BJ (cell line): ENCODE results near the gene SNX33. TPM values are rescaled to one million over a fixed set of nuclear protein-coding genes. Genes with fewer than 3 reads are reported as not detected.
A peak's percentile ranks its signal among the peaks of the same experiment; 100 is the strongest.

Source experiments
- CTCF ChIA-PET: fragments of 350-600 bp; formaldehyde crosslinking; extraction: SDS; loops from one replicate; lab custom pipeline; 2021; ENCODE audit warnings: antibody characterized with exemption, inconsistent platforms; lab: Yijun Ruan, JAX
- POLR2A ChIA-PET: fragments of 300-600 bp; sonication (Branson Sonifier 250); formaldehyde crosslinking; extraction: SDS; loops from one replicate; lab custom pipeline; 2021; ENCODE audit warnings: antibody characterized with exemption; lab: Charles Lee
- DNase-seq: peaks from one replicate; pipeline ENCODE4 v3.0.0-alpha.2; 2011; ENCODE audit warnings: low read depth
- H3K27me3 ChIP-seq: 2 replicates; pipeline ENCODE4 v1.6.0; 2011; ENCODE audit warnings: low read length; ENCODE audit not compliant: control insufficient read depth, insufficient read depth
- H3K36me3 ChIP-seq: 2 replicates; pipeline ENCODE4 v1.5.1; 2011; ENCODE audit warnings: low read length; ENCODE audit not compliant: control insufficient read depth, insufficient read depth
- H3K4me3 ChIP-seq: 2 replicates; pipeline ENCODE4 v1.5.1; 2011; ENCODE audit warnings: low read depth, mild to moderate bottlenecking, control low read depth, low read length
- CTCF ChIP-seq: IDR thresholded peaks from 2 replicates; pipeline ENCODE4 v1.5.1; 2011; ENCODE audit warnings: low read depth, mild to moderate bottlenecking, control low read depth, inconsistent platforms, low read length, moderate library complexity; ENCODE audit not compliant: insufficient read depth
- polyA plus RNA-seq: library from polyadenylated mRNA; depleted of rRNA; stranded (reverse); fragments of >200 nt; gene quantifications from 2 replicates; pipeline ENCODE4 v1.2.3, GENCODE V29; 2011

SNX33 gene
- polyA plus RNA-seq, 1 experiment = 23.5 TPM

DNA sequence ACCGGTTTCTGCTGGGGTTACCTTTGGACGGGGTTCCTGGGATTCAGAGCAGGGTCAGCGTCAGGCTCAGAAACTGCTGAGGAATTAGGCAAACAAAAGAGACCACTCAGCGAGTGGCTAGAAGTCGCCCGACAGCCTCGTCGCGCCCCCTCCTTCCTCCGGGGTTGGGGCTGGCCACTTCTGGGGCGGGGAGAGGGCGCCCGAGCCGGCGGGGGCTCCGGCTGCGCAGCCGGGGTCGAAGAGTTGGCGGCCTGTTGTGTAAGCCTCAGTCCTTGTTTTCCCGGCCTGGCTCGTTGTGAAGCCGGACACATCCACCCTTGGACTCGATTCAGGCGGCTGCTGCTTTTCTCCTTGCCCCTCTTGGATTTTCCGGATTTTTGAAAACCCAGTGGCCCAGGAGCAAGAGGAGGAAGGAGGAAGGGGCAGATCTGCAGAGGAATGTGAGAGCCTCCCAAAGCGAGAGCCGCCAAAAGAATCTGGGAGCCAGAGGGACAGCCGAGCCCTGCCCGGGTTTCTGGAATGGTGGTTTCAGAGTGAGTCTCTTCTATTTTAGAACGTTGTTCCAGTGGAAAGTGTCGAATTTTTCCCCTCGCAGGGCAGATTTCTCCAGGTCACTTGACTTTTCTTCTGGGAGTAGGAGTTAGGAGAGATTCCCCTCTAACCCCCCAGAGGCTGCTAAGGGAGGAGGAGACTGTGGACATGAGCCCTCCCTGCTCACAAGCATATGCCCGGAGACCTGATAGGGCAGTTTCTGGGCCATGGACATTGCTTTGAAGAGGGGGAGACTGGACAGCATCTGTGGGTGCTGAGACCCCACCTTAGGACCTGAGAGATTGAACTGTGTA is 666 bp downstream of the SNX33 start:
- POLR2A ChIA-PET = interaction anchor here (0.6 to 1.0 kb wide), 2 partner anchors 12 to 32 kb away, joined by 3 to 4 read pairs; no protein-coding TSS in a partner anchor
- Histone ChIP-seq H3K27me3 (no peaks in the 10 kb centered on the region), H3K36me3 (peaks cover 12% of the 10 kb centered on the region), H3K4me3 (peak overlapping the region; percentile 77)
- TF ChIP-seq CTCF = no peak
- DNase-seq = no peak
- CTCF ChIA-PET = interaction anchor here (0.5 to 2.4 kb wide), 12 partner anchors 10 to 153 kb away, joined by 3 to 13 read pairs (median 4); partner anchors contain the start of gene SNUPN

DNA sequence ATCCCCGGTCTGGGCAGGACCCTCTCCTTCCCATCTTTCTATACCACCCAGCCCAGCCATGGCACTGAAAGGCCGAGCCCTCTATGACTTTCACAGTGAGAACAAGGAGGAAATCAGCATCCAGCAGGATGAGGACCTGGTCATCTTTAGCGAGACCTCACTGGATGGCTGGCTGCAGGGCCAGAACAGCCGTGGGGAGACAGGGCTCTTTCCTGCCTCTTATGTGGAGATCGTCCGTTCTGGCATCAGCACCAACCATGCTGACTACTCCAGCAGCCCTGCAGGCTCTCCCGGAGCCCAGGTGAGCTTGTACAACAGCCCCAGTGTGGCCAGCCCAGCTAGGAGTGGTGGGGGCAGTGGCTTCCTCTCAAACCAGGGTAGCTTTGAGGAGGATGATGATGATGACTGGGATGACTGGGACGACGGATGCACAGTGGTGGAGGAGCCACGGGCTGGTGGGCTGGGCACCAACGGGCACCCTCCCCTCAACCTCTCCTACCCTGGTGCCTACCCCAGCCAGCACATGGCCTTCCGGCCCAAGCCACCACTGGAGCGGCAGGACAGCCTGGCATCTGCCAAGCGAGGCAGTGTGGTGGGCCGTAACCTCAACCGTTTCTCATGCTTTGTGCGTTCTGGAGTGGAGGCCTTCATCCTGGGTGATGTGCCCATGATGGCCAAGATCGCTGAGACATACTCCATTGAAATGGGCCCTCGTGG is 1.5 kb downstream of the SNX33 start:
- POLR2A ChIA-PET = interaction anchor here (1.0 kb wide), 1 partner anchor 11 kb away, joined by 4 read pairs; no protein-coding TSS in a partner anchor
- Histone ChIP-seq H3K27me3 (no peaks in the 10 kb centered on the region), H3K4me3 (peak overlapping the region; percentile 77), H3K36me3 (peaks cover 14% of the 10 kb centered on the region)
- CTCF ChIA-PET = interaction anchor here (0.5 kb wide), 1 partner anchor 44 kb away, joined by 4 read pairs; no protein-coding TSS in a partner anchor
- no peak for TF ChIP-seq CTCF
- DNase-seq = no peak

DNA sequence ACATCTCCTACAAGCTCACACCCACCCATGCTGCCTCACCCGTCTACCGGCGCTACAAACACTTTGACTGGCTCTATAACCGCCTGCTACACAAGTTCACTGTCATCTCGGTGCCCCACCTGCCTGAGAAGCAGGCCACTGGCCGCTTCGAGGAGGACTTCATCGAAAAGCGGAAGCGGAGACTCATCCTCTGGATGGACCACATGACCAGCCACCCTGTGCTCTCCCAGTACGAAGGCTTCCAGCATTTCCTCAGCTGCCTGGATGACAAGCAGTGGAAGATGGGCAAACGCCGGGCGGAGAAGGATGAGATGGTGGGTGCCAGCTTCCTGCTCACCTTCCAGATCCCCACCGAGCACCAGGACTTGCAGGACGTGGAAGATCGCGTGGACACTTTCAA is 2.1 kb downstream of the SNX33 start:
- TF ChIP-seq CTCF = no peak
- DNase-seq = no peak
- peak overlapping the region; percentile 77 for H3K4me3 ChIP-seq
- H3K27me3 ChIP-seq = no peaks in the 10 kb centered on the region
- CTCF ChIA-PET = interaction anchor here (1.4 to 1.9 kb wide), 2 partner anchors 11 to 32 kb away, joined by 3 to 7 read pairs; no protein-coding TSS in a partner anchor
- H3K36me3 ChIP-seq = peaks cover 14% of the 10 kb centered on the region
- POLR2A ChIA-PET = interaction anchor here (1.0 kb wide), 1 partner anchor 11 kb away, joined by 4 read pairs; no protein-coding TSS in a partner anchor

- DNase-seq = no peak
- POLR2A ChIA-PET = interaction anchor here (0.7 kb wide), 1 partner anchor 30 kb away, joined by 5 read pairs; no protein-coding TSS in a partner anchor
- Histone ChIP-seq H3K27me3 (no peaks in the 10 kb centered on the region), H3K36me3 (peaks cover 14% of the 10 kb centered on the region), H3K4me3 (peak overlapping the region; percentile 77)
- no peak for TF ChIP-seq CTCF
- CTCF ChIA-PET = interaction anchor here (1.2 to 1.9 kb wide), 3 partner anchors 10 to 35 kb away, joined by 3 to 7 read pairs (median 5); no protein-coding TSS in a partner anchor
These were observed 3.4 kb downstream of the SNX33 start for GRCh38 chr15:75650908-75651809.
